SK-N-SH (cell line): ENCODE results near the gene NAV1. TPM values are rescaled to one million over a fixed set of nuclear protein-coding genes. Genes with fewer than 3 reads are reported as not detected.

Experiments used
- CTCF ChIA-PET: fragments of 300-600, 350-600 bp; formaldehyde crosslinking; extraction: SDS; loops from one replicate; lab custom pipeline; 2021; lab: Yijun Ruan, JAX
- POLR2A ChIA-PET: fragments of 350-600 bp; sonication (Branson Sonifier 250); formaldehyde crosslinking; extraction: SDS; loops from one replicate; lab custom pipeline; 2020; ENCODE audit warnings: antibody characterized with exemption, inconsistent platforms; lab: Yijun Ruan, JAX
- DNase-seq: peaks from one replicate; pipeline ENCODE4 v3.0.0; 2012
- H2AFZ ChIP-seq: fragments of 200-600 bp; sonication (generic); 2 replicates; pipeline ENCODE4 v1.8.1; 2016; ENCODE audit warnings: antibody characterized with exemption, mild to moderate bottlenecking, low read depth
- H3F3A ChIP-seq: fragments of 200-600 bp; sonication (generic); replicated peaks from 2 replicates; pipeline ENCODE3; 2016; ENCODE audit warnings: antibody characterized with exemption, mild to moderate bottlenecking; ENCODE audit not compliant: insufficient read depth
- H3K27ac ChIP-seq, 2 experiments: fragments of 200-500 bp in 1 of 2; fragments of 200-600 bp in 1 of 2; sonication (Bioruptor generic) in 1 of 2; sonication (generic), shearing (Covaris generic) in 1 of 2; 2 replicates each; pipeline versions ENCODE4 v1.5.1 to v1.6.1; 2014 to 2016; ENCODE audit warnings: low read depth in 2 of 2, inconsistent platforms in 1 of 2, low read length in 1 of 2, mild to moderate bottlenecking in 1 of 2, mixed read lengths in 1 of 2
- H3K27me3 ChIP-seq: fragments of 200-600 bp; sonication (generic), shearing (Covaris generic); 2 replicates; pipeline ENCODE4 v1.6.1; 2016; ENCODE audit warnings: mixed run types; ENCODE audit not compliant: insufficient read depth
- H3K36me3 ChIP-seq, 2 experiments: fragments of 200-500 bp in 1 of 2; fragments of 200-600 bp in 1 of 2; sonication (Bioruptor generic) in 1 of 2; sonication (generic) in 1 of 2; replicated peaks in 1 of 2; 2 replicates each; pipeline versions ENCODE3 to v1.5.1; 2014 to 2016; ENCODE audit warnings: low read length in 1 of 2, mild to moderate bottlenecking in 1 of 2; ENCODE audit not compliant: insufficient read depth in 2 of 2, control insufficient read depth in 1 of 2
- H3K4me1 ChIP-seq, 2 experiments: fragments of 200-500 bp in 1 of 2; fragments of 200-600 bp in 1 of 2; sonication (Bioruptor generic) in 1 of 2; sonication (generic), shearing (Covaris generic) in 1 of 2; 2 replicates each; pipeline versions ENCODE4 v1.5.1 to v1.6.1; 2014 to 2016; ENCODE audit warnings: low read depth in 1 of 2, low read length in 1 of 2, mixed run types in 1 of 2; ENCODE audit not compliant: insufficient read depth in 2 of 2, control insufficient read depth in 1 of 2
- H3K4me2 ChIP-seq: fragments of 200-600 bp; sonication (generic), shearing (Covaris generic); 2 replicates; pipeline ENCODE4 v1.6.1; 2017; ENCODE audit warnings: mixed run types
- H3K4me3 ChIP-seq, 2 experiments: fragments of 200-500 bp in 1 of 2; fragments of 200-600 bp in 1 of 2; sonication (Bioruptor generic) in 1 of 2; sonication (generic), shearing (Covaris generic) in 1 of 2; 2 replicates each; pipeline versions ENCODE4 v1.5.1 to v1.8.1; 2014 to 2016; ENCODE audit warnings: low read depth in 2 of 2, inconsistent platforms in 1 of 2, low read length in 1 of 2, mild to moderate bottlenecking in 1 of 2, mixed read lengths in 1 of 2, moderate library complexity in 1 of 2
- H3K79me2 ChIP-seq: fragments of 200-600 bp; sonication (generic); 2 replicates; pipeline ENCODE4 v1.8.1; 2017; ENCODE audit warnings: mild to moderate bottlenecking; ENCODE audit not compliant: insufficient read depth
- H3K9ac ChIP-seq: fragments of 200-600 bp; sonication (generic); 2 replicates; pipeline ENCODE4 v1.6.1; 2017; ENCODE audit warnings: mixed run types
- H3K9me2 ChIP-seq: fragments of 200-600 bp; sonication (generic); 2 replicates; pipeline ENCODE4 v1.6.1; 2017; ENCODE audit warnings: mixed run types
- H3K9me3 ChIP-seq: fragments of 200-600 bp; sonication (generic); 2 replicates; pipeline ENCODE4 v1.6.1; 2017; ENCODE audit warnings: mixed run types, mild to moderate bottlenecking, moderate library complexity
- H4K20me1 ChIP-seq: fragments of 200-600 bp; sonication (generic); 2 replicates; pipeline ENCODE4 v1.6.1; 2017; ENCODE audit warnings: mild to moderate bottlenecking, mixed run types; ENCODE audit not compliant: insufficient read depth
- ELF1 ChIP-seq: IDR thresholded peaks from 2 replicates; pipeline ENCODE4 v1.4.0; 2012
- EZH2phosphoT487 ChIP-seq: fragments of 200-600 bp; sonication (generic); IDR thresholded peaks from 2 replicates; pipeline ENCODE4 v1.6.1; 2017; ENCODE audit warnings: low read depth, mixed run types, mild to moderate bottlenecking, antibody characterized with exemption, moderate library complexity, borderline replicate concordance
- GABPA ChIP-seq: IDR thresholded peaks from 2 replicates; pipeline ENCODE4 v1.4.0; 2012; ENCODE audit warnings: low read depth, mild to moderate bottlenecking
- GATA2 ChIP-seq: sonication (generic); formaldehyde crosslinking; IDR thresholded peaks from 2 replicates; pipeline ENCODE4 v1.5.0; 2020; ENCODE audit warnings: mild to moderate bottlenecking, missing genetic modification reagents
- JUND ChIP-seq: IDR thresholded peaks from 2 replicates; pipeline ENCODE4 v1.4.0; 2012
- NFIC ChIP-seq: IDR thresholded peaks from 2 replicates; pipeline ENCODE4 v1.4.0; 2012; ENCODE audit warnings: borderline replicate concordance
- RCOR1 ChIP-seq: fragments of 150-350 bp; IDR thresholded peaks from 2 replicates; pipeline ENCODE4 v1.6.1; 2017; ENCODE audit warnings: antibody characterized with exemption, low read length
- REST ChIP-seq: IDR thresholded peaks from 2 replicates; pipeline ENCODE4 v1.6.1; 2012; ENCODE audit warnings: mild to moderate bottlenecking, low read depth, low read length, moderate library complexity
- RFX5 ChIP-seq: IDR thresholded peaks from 2 replicates; pipeline ENCODE4 v1.6.1; 2012; ENCODE audit warnings: mild to moderate bottlenecking, improper control_type of control experiment, low read length
- SIN3A ChIP-seq: IDR thresholded peaks from 2 replicates; pipeline ENCODE4 v1.6.1; 2012; ENCODE audit warnings: low read depth, mild to moderate bottlenecking, low read length, moderate library complexity, borderline replicate concordance
- TAF1 ChIP-seq: IDR thresholded peaks from 2 replicates; pipeline ENCODE4 v1.6.1; 2012; ENCODE audit warnings: low read depth, mild to moderate bottlenecking, low read length, moderate library complexity, borderline replicate concordance
- WGBS: methylation state at CpG from one replicate; pipeline ENCODE4 v1.1.6; 2017; ENCODE audit warnings: low lambda C conversion rate; 5-methylcytosine and 5-hydroxymethylcytosine counted together
- polyA plus RNA-seq, 3 experiments: library from polyadenylated mRNA; depleted of rRNA; stranded (reverse); fragments of >200 nt; gene quantifications; 2 replicates each; pipeline ENCODE4 v1.2.3, GENCODE V29; 2012

The NAV1 gene
- polyA plus RNA-seq, 1 of the 3 experiments (the other 2 are of a cell fraction): 16.1 TPM

GRCh38 chr1:201575912-201576311 lies 37.0 kb downstream of the NAV1 start:
- H3K4me2 ChIP-seq: no peak overlapping the region
- DNase-seq: no peak
- H2AFZ ChIP-seq: no peak overlapping the region
- H3K4me1 ChIP-seq: peaks cover 4 to 6% of the 10 kb centered on the region in 2 experiments; a peak in 1 of 4 replicates
- H3K79me2 ChIP-seq: peaks cover 100% of the 10 kb centered on the region
- no peak overlapping the region for H3K27ac ChIP-seq
- peaks cover 94% of the 10 kb centered on the region for H4K20me1 ChIP-seq
- H3K27me3 ChIP-seq: no peaks in the 10 kb centered on the region
- CTCF ChIA-PET: interaction anchor here (1.4 kb wide), 1 partner anchor 133 kb away, joined by 4 read pairs; no protein-coding TSS in a partner anchor
- peaks cover 0 to 54% of the 10 kb centered on the region in 2 experiments for H3K36me3 ChIP-seq
- H3K9ac ChIP-seq: no peak overlapping the region
- peaks cover 24% of the 10 kb centered on the region for H3F3A ChIP-seq
- no peaks in the 10 kb centered on the region for H3K9me2 ChIP-seq
- 98% methylated on average over 3 of the region's 3 CpGs for WGBS
- no peaks in the 10 kb centered on the region for H3K9me3 ChIP-seq
- H3K4me3 ChIP-seq: no peak overlapping the region
- POLR2A ChIA-PET: no interaction called here
- TF ChIP-seq ELF1: no peak
- no peak for TF ChIP-seq GABPA
- no peak for TF ChIP-seq RCOR1
- TF ChIP-seq NFIC: no peak
- no peak for TF ChIP-seq SIN3A
- no peak for TF ChIP-seq JUND
- no peak for TF ChIP-seq EZH2phosphoT487
- TF ChIP-seq GATA2 (CRISPR knock-in tag): no peak
- TF ChIP-seq REST: no peak
- TF ChIP-seq TAF1: no peak

DNA sequence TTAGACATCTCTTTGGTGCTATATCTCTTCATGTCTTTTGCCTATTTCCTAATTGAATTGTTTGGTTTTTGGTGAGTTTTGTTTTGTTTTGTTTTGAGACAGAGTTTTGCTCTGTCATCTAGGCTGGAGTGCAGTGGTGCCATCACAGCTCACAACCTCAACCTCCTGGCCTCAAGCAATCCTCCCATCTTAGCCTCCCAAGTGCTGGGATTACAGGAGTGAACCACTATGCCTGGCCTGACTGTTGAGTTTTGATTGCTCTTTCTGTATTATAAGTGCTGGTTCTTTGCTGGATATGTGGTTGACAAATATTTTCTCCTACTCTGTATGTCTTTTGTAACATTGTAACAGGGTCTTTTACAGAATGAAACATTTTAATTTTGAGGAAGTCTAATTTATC lies 38.0 kb downstream of the NAV1 start:
- no peak overlapping the region for H2AFZ ChIP-seq
- peaks cover 94% of the 10 kb centered on the region for H4K20me1 ChIP-seq
- H3K9me2 ChIP-seq: no peaks in the 10 kb centered on the region
- no peaks in the 10 kb centered on the region for H3K9me3 ChIP-seq
- ChIA-PET POLR2A (no interaction called here), CTCF (no interaction called here)
- no peak for DNase-seq
- H3F3A ChIP-seq: peaks cover 34% of the 10 kb centered on the region
- H3K4me1 ChIP-seq: peaks cover 0 to 4% of the 10 kb centered on the region in 2 experiments; a peak in 1 of 4 replicates
- TF ChIP-seq RFX5: no peak
- TF ChIP-seq, all 33 proteins: peak for 0
- Histone ChIP-seq H3K27me3 (no peaks in the 10 kb centered on the region), H3K27ac (no peak overlapping the region; a peak in 1 of 4 replicates), H3K36me3 (peaks cover 0 to 54% of the 10 kb centered on the region in 2 experiments), H3K4me3 (no peak overlapping the region), H3K9ac (no peak overlapping the region), H3K4me2 (no peak overlapping the region), H3K79me2 (peaks cover 100% of the 10 kb centered on the region)
